ENCODE measurements around the gene SLC15A1.

GRCh38 chr13:98741741-98742435 is 10.6 kb downstream of the SLC15A1 start:
- TF ChIP-seq POLR2A (IDR thresholded peaks at IDR 0.05; ENCODE audit: extremely low read depth, insufficient read length) (no peak), CTCF (IDR thresholded peaks at IDR 0.05; ENCODE audit: low read depth, low read length) (no peak), MYC (IDR thresholded peaks at IDR 0.05; ENCODE audit: low read depth, low read length) (peak; percentile 86), MAX (IDR thresholded peaks at IDR 0.05; ENCODE audit: low read depth, low read length) (peak; percentile 89)
